HepG2 (cell line): ENCODE measurements around the gene UBE2O. TPM values are rescaled to one million over a fixed set of nuclear protein-coding genes. Genes with fewer than 3 reads are reported as not detected.

Source experiments
- CSRNP1 ChIP-seq: sonication (generic); formaldehyde crosslinking; IDR thresholded peaks from 2 replicates; pipeline ENCODE4 v1.8.1; 2023; ENCODE audit warnings: mild to moderate bottlenecking, missing genetic modification reagents
- ELF3 ChIP-seq: IDR thresholded peaks from 2 replicates; pipeline ENCODE4 v1.6.1; 2016; ENCODE audit warnings: missing genetic modification reagents, missing compliant biosample characterization
- ELK4 ChIP-seq: sonication (generic); formaldehyde crosslinking; IDR thresholded peaks from 2 replicates; pipeline ENCODE4 v1.9.0; 2021; ENCODE audit warnings: missing genetic modification reagents, borderline replicate concordance
- EZH2 ChIP-seq: conservative IDR thresholded peaks from 2 replicates; pipeline ENCODE4 v1.6.1; 2012; ENCODE audit warnings: mild to moderate bottlenecking, low read depth, low read length, moderate library complexity
- HOXA3 ChIP-seq: sonication (generic); formaldehyde crosslinking; IDR thresholded peaks from 2 replicates; pipeline ENCODE4 v1.5.0; 2020; ENCODE audit warnings: missing genetic modification reagents
- HOXA7 ChIP-seq: sonication (generic); formaldehyde crosslinking; IDR thresholded peaks from 2 replicates; pipeline ENCODE4 v1.8.1; 2022; ENCODE audit warnings: mild to moderate bottlenecking, missing genetic modification reagents, moderate library complexity
- ISL2 ChIP-seq: sonication (generic); formaldehyde crosslinking; IDR thresholded peaks from 2 replicates; pipeline ENCODE4 v1.5.0; 2020; ENCODE audit warnings: missing genetic modification reagents
- KMT2A ChIP-seq: sonication (generic); formaldehyde crosslinking; IDR thresholded peaks from 2 replicates; pipeline ENCODE4 v1.4.0; 2020; ENCODE audit warnings: missing genetic modification reagents
- MXD1 ChIP-seq: sonication (generic); formaldehyde crosslinking; IDR thresholded peaks from 2 replicates; pipeline ENCODE4 v1.4.0; 2020; ENCODE audit warnings: mild to moderate bottlenecking, missing genetic modification reagents
- NFE2 ChIP-seq: sonication (generic); formaldehyde crosslinking; IDR thresholded peaks from 2 replicates; pipeline ENCODE4 v1.4.0; 2020; ENCODE audit warnings: missing genetic modification reagents
- NKX3-1 ChIP-seq: sonication (generic); formaldehyde crosslinking; IDR thresholded peaks from 2 replicates; pipeline ENCODE4 v1.5.0; 2020; ENCODE audit warnings: missing genetic modification reagents
- NR2F6 ChIP-seq, 2 experiments: IDR thresholded peaks; 2 replicates each; pipeline ENCODE4 v1.6.1; 2016; ENCODE audit warnings: antibody characterized with exemption in 1 of 2, mild to moderate bottlenecking in 1 of 2
- SMAD1 ChIP-seq: sonication (generic); formaldehyde crosslinking; IDR thresholded peaks from 2 replicates; pipeline ENCODE4 v1.4.0; 2020; ENCODE audit warnings: missing genetic modification reagents, low read depth, mild to moderate bottlenecking, borderline replicate concordance
- TP53 ChIP-seq: sonication (generic); formaldehyde crosslinking; conservative IDR thresholded peaks from 2 replicates; pipeline ENCODE4 v1.4.0; 2020; ENCODE audit warnings: missing genetic modification reagents
- ZNF432 ChIP-seq: sonication (generic); formaldehyde crosslinking; IDR thresholded peaks from 2 replicates; pipeline ENCODE4 v1.5.0; 2020; ENCODE audit warnings: missing genetic modification reagents, mild to moderate bottlenecking, borderline replicate concordance
- ZNF550 ChIP-seq: sonication (generic); formaldehyde crosslinking; IDR thresholded peaks from 2 replicates; pipeline ENCODE4 v1.4.0; 2020; ENCODE audit warnings: mild to moderate bottlenecking, missing genetic modification reagents, borderline replicate concordance
- ZNF552 ChIP-seq: sonication (generic); formaldehyde crosslinking; IDR thresholded peaks from 2 replicates; pipeline ENCODE4 v1.9.0; 2022; ENCODE audit warnings: missing genetic modification reagents, mild to moderate bottlenecking, borderline replicate concordance
- ZNF569 ChIP-seq: sonication (generic); formaldehyde crosslinking; IDR thresholded peaks from 2 replicates; pipeline ENCODE4 v1.5.0; 2020; ENCODE audit warnings: mild to moderate bottlenecking, missing genetic modification reagents, moderate library complexity, borderline replicate concordance
- ZNF766 ChIP-seq: sonication (generic); formaldehyde crosslinking; IDR thresholded peaks from 2 replicates; pipeline ENCODE4 v1.5.0; 2020; ENCODE audit warnings: missing genetic modification reagents, borderline replicate concordance
- polyA plus RNA-seq, 8 experiments: library from polyadenylated mRNA; depleted of rRNA in 3 of 8; stranded (reverse) in 7 of 8; unstranded in 1 of 8; fragments of >200 nt; fragmentation: Illumina TruSeq in 4 of 8; extraction: Trizol in 4 of 8; gene quantifications; 2 replicates each; pipeline versions ENCODE4 v1.2.1 to v1.2.3, GENCODE V29; 2011 to 2016; ENCODE audit warnings: low read depth in 4 of 8, missing spikeins in 1 of 8, mixed read lengths in 1 of 8; ENCODE audit not compliant: insufficient read depth in 1 of 8
- total RNA-seq, 5 experiments: library from RNA; depleted of rRNA; stranded (reverse); fragments of >200 nt; fragmentation: Illumina TruSeq; extraction: Trizol; gene quantifications; 2 replicates each; pipeline ENCODE4 v1.2.3, GENCODE V29; 2016; ENCODE audit warnings: low read depth in 1 of 5
- TF ChIP-seq, protein P1 (sequence below): sonication (generic); formaldehyde crosslinking; IDR thresholded peaks from 2 replicates; pipeline ENCODE4 v1.8.0; 2022; ENCODE audit warnings: mild to moderate bottlenecking, missing genetic modification reagents; ENCODE audit not compliant: insufficient replicate concordance
- TF ChIP-seq, protein P2 (sequence below): sonication (generic); formaldehyde crosslinking; IDR thresholded peaks from 2 replicates; pipeline ENCODE4 v1.4.0; 2020; ENCODE audit warnings: missing genetic modification reagents

Gene UBE2O
- total and polyA plus RNA-seq, 2 of the 13 experiments (the other 11 are each of a cell fraction or from before 2014, with no cell fraction given): 21.5 to 23.5 TPM

GRCh38 chr17:76382803-76383545 is 70.0 kb downstream of the UBE2O start (continued):
- TF ChIP-seq CSRNP1 (peak; percentile 70; the same call in 1 of the 2 replicates), HOXA3 (peak; percentile 74), ZNF569 (no peak), NKX3-1 (CRISPR knock-in tag) (no peak; the same call in 1 of the 2 replicates), KMT2A (CRISPR knock-in tag) (0 out of 2 replicates have a peak, but pooled peaks have one; percentile 56), ISL2 (CRISPR knock-in tag) (peak; percentile 17; the same call in 1 of the 2 replicates), NFE2 (CRISPR knock-in tag) (peak; percentile 66; the same call in 1 of the 2 replicates), ELK4 (no peak), NR2F6 (IDR thresholded peaks at IDR 0.05) (no peak), NR2F6 (CRISPR knock-in tag; IDR thresholded peaks at IDR 0.05) (peak; percentile 64; the same call in 1 of the 2 replicates), ZNF432 (no peak), TP53 (CRISPR knock-in tag) (no peak), MXD1 (CRISPR knock-in tag) (no peak; the same call in 1 of the 2 replicates), ZNF550 (CRISPR knock-in tag) (no peak), EZH2 (no peak), ZNF552 (CRISPR knock-in tag) (no peak; the same call in 1 of the 2 replicates), HOXA7 (CRISPR knock-in tag) (no peak), ELF3 (peak; percentile 54; the same call in 1 of the 2 replicates), ZNF766 (CRISPR knock-in tag) (no peak; the same call in none of the 2 replicates), SMAD1 (CRISPR knock-in tag) (peak; percentile 67; the same call in 1 of the 2 replicates)
- TF ChIP-seq, protein P1, sequence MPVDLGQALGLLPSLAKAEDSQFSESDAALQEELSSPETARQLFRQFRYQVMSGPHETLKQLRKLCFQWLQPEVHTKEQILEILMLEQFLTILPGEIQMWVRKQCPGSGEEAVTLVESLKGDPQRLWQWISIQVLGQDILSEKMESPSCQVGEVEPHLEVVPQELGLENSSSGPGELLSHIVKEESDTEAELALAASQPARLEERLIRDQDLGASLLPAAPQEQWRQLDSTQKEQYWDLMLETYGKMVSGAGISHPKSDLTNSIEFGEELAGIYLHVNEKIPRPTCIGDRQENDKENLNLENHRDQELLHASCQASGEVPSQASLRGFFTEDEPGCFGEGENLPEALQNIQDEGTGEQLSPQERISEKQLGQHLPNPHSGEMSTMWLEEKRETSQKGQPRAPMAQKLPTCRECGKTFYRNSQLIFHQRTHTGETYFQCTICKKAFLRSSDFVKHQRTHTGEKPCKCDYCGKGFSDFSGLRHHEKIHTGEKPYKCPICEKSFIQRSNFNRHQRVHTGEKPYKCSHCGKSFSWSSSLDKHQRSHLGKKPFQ: peak; percentile 68
- TF ChIP-seq, protein P2, sequence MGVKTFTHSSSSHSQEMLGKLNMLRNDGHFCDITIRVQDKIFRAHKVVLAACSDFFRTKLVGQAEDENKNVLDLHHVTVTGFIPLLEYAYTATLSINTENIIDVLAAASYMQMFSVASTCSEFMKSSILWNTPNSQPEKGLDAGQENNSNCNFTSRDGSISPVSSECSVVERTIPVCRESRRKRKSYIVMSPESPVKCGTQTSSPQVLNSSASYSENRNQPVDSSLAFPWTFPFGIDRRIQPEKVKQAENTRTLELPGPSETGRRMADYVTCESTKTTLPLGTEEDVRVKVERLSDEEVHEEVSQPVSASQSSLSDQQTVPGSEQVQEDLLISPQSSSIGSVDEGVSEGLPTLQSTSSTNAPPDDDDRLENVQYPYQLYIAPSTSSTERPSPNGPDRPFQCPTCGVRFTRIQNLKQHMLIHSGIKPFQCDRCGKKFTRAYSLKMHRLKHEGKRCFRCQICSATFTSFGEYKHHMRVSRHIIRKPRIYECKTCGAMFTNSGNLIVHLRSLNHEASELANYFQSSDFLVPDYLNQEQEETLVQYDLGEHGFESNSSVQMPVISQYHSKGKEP (CRISPR knock-in tag): no peak; the same call in 1 of the 2 replicates
